GM13976 (cell line): ENCODE measurements around the gene SLC19A2.

Experiments used
- DNase-seq: peaks from one replicate; pipeline ENCODE4 v3.0.0; 2012; ENCODE audit warnings: low spot score
- in situ Hi-C: fragments of 300-500 bp; cut with MboI; formaldehyde crosslinking; loops from one replicate; pipeline ENCODE4 v1.12.0; 2022; ENCODE audit warnings: low sequenced_read_pairs, mixed read lengths, inconsistent platforms; ENCODE audit not compliant: unreplicated experiment
- TF ChIP-seq, protein P1 (sequence below): IDR thresholded peaks from 2 replicates; pipeline ENCODE4 v1.5.1; 2012; ENCODE audit warnings: borderline replicate concordance, mild to moderate bottlenecking; ENCODE audit not compliant: insufficient read depth; ENCODE audit errors: extremely low read depth, missing control alignments, control extremely low read depth

SLC19A2 gene

DNA sequence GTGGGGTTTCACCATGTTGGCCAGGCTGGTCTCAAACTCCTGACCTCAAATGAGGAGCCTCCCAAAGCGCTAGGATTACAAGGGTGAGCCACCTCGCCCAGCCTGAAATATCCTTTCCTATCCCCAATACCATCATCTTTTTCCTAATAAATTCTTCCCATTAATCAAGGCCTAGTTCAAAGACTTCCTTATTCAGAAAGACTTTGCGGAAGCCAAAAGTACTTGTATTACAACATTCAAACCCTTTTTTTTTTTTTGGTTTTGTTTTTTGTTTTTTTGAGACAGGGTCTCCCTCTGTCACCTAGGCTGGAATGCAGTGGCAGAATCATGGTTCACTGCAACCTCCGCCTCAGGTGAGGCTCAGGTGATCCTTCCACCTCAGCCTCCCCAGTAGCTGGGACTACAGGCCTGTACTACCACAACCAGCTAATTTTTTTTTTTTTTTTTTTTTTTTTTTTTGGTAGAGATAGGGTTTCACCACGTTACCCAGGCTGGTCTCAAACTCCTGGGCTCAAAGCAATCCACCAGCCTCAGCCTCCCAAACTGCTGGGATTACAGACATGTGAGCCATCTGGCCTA, 7.6 kb downstream of the SLC19A2 start:
- in situ Hi-C loops, result no loop called here
- TF ChIP-seq, protein P1, sequence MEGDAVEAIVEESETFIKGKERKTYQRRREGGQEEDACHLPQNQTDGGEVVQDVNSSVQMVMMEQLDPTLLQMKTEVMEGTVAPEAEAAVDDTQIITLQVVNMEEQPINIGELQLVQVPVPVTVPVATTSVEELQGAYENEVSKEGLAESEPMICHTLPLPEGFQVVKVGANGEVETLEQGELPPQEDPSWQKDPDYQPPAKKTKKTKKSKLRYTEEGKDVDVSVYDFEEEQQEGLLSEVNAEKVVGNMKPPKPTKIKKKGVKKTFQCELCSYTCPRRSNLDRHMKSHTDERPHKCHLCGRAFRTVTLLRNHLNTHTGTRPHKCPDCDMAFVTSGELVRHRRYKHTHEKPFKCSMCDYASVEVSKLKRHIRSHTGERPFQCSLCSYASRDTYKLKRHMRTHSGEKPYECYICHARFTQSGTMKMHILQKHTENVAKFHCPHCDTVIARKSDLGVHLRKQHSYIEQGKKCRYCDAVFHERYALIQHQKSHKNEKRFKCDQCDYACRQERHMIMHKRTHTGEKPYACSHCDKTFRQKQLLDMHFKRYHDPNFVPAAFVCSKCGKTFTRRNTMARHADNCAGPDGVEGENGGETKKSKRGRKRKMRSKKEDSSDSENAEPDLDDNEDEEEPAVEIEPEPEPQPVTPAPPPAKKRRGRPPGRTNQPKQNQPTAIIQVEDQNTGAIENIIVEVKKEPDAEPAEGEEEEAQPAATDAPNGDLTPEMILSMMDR, result no peak
- DNase-seq, result no peak

DNA sequence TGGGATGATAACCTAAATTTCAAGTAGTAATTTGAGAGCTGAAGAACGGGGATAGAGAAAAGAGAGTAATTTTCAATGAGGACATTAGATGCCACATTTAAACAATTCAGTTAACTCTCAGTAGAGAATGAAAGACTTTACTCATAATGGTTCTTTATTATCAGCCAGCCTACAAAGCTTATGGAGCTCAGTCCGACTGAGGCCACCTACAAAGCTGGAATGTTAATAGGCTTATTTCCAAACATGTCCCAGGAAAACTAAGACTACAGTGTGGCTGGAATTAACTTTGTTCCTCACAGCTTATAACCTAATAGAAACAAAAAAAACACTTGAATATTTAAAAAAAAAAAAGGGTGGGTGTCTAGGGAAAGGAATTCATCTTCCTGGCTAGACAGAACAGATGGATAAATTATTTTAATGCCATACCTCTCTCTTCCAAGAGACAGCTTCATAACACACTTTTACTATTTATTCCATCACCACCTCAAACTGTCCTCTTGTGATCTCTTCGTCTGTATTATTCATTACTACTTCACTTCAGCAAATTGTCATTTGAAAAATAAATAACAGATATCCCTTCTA, 9.8 kb downstream of the SLC19A2 start:
- TF ChIP-seq, protein P1, result no peak
- in situ Hi-C loops, result no loop called here
- DNase-seq, result no peak

DNA sequence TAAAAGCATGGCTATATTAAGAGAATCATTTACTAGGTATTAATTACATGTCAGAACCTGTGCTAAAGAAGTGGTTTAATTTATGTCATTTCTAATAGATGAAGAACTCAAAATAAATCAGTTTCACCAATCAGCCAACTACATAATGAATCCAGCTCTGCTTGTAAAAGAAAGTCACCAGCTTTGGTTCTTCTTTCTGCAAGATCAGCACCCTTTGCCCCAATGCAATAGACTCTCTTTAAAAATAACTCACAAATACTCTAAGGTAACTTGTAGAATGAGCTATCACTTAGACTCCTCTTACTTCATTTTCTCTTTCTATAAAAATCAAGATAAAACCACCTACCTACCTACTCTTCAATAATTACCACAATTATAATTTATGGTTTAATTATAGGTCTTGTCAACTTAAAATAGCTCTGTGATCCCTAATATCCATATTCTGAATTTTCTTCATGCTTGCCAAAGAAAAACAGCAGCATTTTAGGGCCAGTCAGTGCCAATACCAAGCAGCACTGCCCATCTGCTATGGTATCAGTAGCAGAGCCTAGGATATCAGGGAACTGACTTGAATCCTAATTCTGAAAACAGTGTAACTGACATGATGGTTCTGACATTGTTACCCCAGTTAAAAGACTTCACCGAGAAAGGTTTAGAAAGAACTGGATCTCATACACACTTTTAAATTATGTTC, 11.3 kb downstream of the SLC19A2 start:
- no peak for DNase-seq
- TF ChIP-seq, protein P1, result no peak
- in situ Hi-C loops, result no loop called here

DNA sequence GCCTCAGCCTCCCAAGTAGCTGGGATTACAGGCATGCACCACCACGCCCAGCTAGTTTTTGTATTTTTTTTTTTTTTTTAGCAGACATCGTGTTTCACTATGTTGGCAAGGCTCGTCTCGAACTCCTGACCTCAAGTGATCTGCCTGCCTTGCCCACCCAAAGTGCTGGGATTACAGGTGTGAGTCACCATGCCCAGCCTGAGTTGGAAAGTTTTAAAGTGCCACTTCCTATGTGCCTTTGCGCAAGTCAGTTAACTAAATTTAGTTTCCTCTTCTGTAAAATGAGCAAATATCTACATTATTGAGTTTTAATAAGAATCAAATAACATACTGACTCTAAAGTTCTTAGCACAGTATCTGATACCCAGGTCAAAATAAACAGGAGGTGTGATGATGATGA, 12.4 kb downstream of the SLC19A2 start:
- TF ChIP-seq, protein P1, result no peak
- in situ Hi-C loops, result no loop called here
- DNase-seq, result no peak

DNA sequence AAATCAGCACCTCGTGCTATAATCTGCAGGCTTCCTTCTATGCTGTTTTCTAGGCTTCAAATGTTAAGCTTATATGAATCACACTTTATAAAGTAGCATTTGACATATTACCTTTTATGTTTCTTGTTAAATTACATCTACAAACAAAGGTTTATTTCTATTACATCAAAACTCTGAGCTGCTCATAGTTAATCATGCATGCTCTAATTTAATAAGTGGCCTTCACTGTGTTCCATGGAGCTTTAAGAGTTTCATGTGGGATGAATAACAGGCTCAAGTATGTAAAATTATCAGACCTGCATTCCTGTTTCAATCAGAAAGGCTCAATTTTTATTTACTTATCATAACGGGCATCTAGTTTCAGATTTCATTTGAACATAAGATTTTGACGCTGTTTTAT, 13.0 kb downstream of the SLC19A2 start:
- no peak for DNase-seq
- TF ChIP-seq, protein P1, result no peak
- in situ Hi-C loops, result no loop called here

DNA sequence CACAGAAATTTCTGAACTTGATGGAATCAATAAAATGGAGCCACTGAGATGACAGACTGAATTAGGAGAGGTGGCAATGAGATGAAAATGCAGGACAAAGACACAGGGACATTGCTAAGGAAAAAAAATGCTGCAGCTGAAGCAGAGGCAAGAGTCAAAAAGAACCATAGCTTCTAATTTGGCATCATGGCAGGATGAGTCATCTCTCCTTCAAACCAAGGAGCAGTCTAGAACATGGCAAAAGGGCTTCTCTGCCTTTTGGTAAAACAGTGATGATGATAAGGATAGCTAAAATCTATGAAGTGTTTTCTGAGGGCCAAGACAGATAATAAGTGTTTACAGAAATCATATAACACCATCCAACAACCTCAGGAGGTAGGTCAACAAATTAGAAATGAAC, 16.8 kb downstream of the SLC19A2 start:
- TF ChIP-seq, protein P1, result no peak
- no peak for DNase-seq
- in situ Hi-C loops, result loop anchor here (10.0 kb wide), 1 partner anchor 76 kb away; no protein-coding TSS in a partner anchor
